Fibroblast of mammary gland (primary cell): Measurements from ENCODE around the gene CD44.

ENCODE experiments used
- DNase-seq: peaks from one replicate; pipeline ENCODE4 v3.0.0-alpha.2; 2010; ENCODE audit warnings: low read depth
- H3K4me3 ChIP-seq: 2 replicates; pipeline ENCODE4 v1.5.1; 2011; ENCODE audit warnings: low read depth, mild to moderate bottlenecking, low read length, moderate library complexity; ENCODE audit not compliant: control insufficient read depth
- CTCF ChIP-seq: conservative IDR thresholded peaks from 2 replicates; pipeline ENCODE4 v1.5.1; 2011; ENCODE audit warnings: low read depth, low read length, inconsistent platforms; ENCODE audit not compliant: control insufficient read depth, insufficient read depth

CD44 gene

GRCh38 chr11:35171226-35171625 lies 32.3 kb downstream of the CD44 start:
- no peak overlapping the region for H3K4me3 ChIP-seq
- no peak for DNase-seq

GRCh38 chr11:35173011-35173511 lies 34.1 kb downstream of the CD44 start:
- no peak overlapping the region for H3K4me3 ChIP-seq
- DNase-seq = peak; percentile 67
- TF ChIP-seq CTCF = no peak

More at GRCh38 chr11:35171226-35171625, 32.3 kb downstream of the CD44 start:
- no peak for TF ChIP-seq CTCF

- TF ChIP-seq CTCF = no peak
- no peak overlapping the region for H3K4me3 ChIP-seq
- no peak for DNase-seq
These were observed 34.9 kb downstream of the CD44 start for GRCh38 chr11:35173616-35174566.

GRCh38 chr11:35174666-35175065 lies 35.7 kb downstream of the CD44 start:
- no peak for TF ChIP-seq CTCF
- peak; percentile 55 for DNase-seq

GRCh38 chr11:35177370-35177769 lies 38.4 kb downstream of the CD44 start:
- no peak for TF ChIP-seq CTCF
- no peak overlapping the region for H3K4me3 ChIP-seq
- DNase-seq = no peak

More at GRCh38 chr11:35174666-35175065, 35.7 kb downstream of the CD44 start:
- no peak overlapping the region for H3K4me3 ChIP-seq

- no peak for DNase-seq
- TF ChIP-seq CTCF = no peak
- no peak overlapping the region for H3K4me3 ChIP-seq
These were observed 39.3 kb downstream of the CD44 start for GRCh38 chr11:35178067-35178805.
